IPS-NIHi11 (cell line): Measurements from ENCODE around the gene PKIB.

Source experiments
- DNase-seq: peaks from one replicate; pipeline ENCODE4 v3.0.0; 2012; ENCODE audit warnings: mixed read lengths, low spot score

The PKIB gene

DNA sequence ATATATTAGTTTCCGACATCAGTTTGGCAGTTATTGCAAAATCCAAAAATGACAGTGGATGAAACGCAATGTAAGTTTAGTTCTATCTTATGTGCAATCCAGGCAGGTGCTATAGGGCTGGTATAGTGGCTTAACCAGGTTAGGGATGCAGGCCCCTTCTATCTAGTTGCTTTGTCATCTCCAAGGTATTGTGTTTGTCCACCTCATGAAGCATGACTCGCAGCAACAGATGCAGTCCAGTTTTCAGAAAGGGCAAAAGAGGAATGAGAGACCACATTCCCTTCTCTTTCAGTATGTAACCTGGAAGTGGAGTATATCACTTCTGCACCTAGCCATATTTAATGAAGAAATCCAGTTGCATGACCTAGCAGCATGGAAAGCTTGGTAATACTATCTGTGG, 59.7 kb downstream of the PKIB start:
- no peak for DNase-seq

DNA sequence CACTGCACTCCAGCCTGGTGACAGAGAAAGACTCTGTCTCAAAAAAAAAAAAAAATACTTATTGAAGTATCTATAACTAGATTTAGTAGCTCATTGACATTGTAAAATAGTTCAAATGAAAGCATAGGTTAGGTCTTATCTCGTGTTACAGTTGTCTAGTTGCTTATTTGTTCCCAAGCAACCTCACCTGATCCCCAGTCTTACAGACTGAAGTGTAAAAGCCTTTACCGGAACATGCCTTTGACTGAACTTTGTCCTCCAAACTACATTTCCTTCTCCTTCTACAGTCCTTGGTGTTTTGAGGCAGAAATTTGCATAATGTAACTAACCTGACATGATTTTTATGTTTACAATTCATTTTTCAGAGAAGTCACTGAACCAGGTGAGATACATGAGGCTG, 61.0 kb downstream of the PKIB start:
- DNase-seq: no peak

DNA sequence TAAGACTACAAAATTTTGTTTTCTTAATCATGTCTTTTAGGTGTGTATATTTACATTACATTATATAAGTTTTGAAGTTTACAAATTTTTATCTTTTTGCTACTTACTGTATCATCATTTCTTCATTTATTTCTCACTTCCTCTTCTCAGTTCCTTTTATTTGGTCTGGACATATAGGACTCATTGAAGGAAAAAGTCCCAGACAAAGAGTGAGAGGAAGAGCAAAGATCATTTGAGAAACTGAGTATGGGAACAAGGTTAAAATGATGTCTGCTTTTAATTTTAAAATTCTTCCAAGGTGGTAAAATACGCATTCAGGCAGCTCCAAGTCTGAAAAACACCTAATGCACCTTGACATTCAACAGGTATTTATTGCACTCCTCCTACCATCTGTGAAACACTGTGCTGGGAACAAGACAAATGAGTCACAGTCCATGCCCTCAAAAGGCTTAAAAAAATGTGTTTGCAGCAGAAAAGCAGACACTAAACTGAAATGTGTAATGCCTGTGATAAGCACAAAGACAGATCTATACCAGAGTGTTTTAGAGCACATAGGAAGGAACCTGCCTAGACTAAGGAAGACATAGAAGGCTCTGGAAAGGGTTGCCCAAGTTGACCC, 63.2 kb downstream of the PKIB start:
- DNase-seq: no peak

DNA sequence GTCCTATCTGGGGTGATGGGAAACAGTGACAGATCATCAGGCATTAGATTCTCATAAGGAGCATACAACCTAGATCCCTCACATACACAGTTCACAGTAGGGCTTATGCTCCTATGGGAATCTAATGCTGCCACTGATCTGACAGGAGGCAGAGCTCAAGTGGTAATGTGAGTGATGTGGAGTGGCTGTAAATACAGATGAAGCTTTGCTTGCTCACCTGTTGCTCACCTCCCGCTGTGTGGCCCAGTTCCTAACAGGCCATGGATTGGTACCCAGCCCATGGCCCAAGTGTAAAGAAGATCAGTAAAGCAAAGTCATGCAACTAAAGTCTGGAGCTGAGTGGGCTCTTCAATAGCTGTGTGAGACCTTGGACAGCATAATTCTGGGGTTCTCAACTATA, 65.9 kb downstream of the PKIB start:
- no peak for DNase-seq

DNA sequence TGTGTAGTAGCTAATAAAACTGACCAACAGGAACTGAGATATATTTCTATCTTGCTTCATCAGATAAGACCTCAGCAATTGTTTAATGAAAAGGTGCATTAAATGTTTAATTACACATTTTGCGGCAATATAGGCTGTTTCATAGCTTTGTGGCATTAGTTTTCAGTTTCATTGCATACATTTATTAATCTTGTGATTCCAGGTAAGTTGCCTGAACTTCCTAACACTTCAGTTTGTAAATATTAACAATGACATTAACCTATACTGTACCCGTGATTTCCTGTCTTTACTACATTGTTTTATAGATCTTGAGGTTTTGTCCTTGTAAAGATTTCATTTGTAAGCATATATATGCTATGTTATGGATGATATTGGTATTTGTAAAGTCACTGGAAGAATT, 66.5 kb downstream of the PKIB start:
- DNase-seq: no peak

DNA sequence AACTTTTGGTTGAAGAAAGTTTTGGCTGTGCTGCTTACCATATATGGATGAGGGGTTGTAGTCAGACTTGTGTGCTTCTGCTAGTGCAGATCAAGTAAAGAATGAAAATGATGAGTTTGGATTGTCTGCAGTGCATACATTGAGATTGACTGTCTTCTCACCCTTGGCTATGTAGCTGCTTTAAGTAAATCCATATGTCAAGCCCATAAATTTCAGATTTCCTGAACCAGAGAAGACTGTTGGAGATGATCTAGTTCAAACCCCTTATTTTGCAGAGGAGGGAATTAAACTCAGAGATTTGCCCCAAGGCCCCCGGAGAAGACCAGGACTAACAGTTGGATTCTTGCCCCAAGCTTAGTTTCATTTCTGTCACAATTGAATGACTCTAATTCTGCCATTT, 67.2 kb downstream of the PKIB start:
- DNase-seq: no peak

DNA sequence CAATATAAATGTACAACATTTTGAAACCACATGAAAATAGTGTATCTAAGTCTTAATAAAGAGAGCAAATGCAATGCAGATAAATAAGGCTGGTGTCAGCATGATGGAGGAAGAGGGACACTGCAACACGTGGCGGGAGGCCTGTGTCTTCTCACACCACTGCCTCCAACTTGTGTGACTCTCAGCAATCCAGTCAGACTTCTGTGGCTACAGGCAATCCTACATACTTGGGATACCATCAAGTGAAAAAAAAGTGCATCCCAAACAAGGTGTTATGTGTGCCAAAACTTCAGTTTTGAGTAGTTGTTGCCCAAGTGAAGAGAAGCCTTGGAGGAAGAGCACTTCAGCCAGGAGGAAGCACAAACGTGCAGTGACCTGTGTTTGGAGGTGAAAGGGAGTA, 68.6 kb downstream of the PKIB start:
- no peak for DNase-seq

DNA sequence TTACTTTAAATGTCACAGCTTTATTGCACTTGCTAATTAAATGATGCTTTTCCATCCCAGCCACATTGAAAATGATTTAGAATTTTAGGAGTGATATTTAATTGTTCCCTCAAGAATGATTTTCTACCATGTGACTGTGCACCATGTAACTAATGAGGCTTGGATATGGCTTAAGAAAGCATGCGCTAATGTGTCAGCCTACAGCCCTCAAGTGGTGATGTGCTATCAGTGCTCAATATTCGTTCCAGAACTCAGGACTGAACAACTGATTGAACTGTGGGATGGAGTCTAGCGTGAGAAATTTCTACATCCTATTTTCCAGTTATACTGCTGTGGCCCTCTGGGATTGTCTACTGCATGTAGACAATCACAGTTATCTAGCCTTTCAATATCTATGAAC, 71.5 kb downstream of the PKIB start:
- no peak for DNase-seq

DNA sequence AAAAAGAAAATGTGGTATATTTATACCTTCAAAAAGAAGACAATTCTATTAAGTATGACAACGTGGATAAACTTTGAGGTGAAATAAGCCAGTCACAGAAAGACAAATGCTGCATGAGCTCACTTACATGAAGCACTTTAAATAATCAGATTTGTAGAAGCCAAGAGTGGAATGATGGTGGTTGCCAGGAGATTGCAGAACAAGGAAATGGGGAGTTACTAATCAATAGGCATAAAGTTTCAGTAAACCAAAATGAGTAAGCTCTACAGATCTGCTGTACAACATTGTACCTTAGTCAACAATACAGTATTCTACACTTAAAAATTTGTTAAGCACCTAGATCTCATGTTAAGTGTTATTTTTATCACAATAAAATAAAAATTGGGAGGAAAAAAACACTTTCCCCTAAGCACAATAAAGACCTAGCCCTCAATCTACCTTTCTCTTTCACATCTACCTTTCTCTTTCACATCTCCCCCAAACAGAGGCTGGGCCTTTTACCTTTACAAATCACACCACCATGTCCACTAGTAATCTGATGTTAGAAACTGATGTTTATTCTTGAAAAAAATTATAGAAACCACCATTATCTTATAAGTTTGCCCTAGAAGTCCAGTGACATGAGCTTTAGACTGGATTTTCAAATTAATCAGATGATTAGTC, 73.9 kb downstream of the PKIB start:
- no peak for DNase-seq

DNA sequence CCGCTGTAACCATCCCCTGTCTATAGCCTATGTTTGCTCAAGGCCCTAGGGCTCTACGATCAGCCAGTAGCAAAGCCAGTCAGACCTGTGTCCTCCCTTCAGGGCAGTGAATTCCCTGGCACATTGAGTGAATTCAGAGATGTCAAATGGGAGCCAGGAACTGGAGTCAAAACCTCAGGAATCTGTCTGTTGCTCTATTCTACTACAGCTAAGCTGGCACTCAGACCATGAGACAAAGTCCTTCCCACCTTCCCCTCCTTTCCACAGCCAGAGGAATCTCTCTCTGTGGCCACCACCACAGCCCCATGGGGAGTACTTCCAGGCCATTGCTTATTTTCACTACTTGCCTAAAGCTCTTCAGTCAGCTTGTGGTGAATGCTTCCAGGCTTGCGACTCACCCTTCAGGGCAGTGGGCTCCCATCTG, 82.0 kb downstream of the PKIB start:
- DNase-seq: no peak

DNA sequence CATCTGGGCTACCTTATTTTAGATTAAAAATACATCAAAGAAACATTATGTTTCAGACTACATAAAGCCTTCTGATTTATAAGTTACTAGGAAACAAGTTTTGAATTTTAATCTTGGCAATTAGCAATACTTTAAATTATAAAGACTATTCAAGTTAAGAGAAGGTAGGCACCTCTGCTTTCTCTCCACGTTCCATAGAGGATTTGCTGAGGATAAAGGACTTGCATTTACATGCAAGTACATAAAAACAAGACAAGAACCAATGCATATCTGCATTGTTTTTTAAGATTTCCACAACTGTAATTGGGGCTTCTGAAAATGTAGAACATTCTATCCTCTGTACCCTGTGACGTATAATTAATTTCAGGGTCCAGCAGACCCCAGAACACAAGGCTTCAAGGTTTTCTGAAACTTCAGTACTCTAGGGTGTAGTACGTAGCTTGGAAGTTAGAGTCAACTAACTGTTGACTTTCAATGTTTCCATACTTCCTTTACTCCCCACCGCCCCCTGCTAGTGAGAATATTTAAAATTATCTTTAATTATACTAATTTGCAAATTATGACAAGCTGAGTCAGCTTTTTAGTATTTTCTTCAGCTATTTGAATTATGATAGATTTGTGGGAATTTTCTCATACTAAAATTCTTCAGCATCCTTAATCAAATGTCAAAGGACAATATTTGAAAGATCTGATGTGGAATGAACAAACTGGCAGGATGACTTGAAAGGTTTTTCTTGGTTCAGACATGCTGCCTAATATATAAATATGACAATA, 82.8 kb downstream of the PKIB start:
- no peak for DNase-seq

DNA sequence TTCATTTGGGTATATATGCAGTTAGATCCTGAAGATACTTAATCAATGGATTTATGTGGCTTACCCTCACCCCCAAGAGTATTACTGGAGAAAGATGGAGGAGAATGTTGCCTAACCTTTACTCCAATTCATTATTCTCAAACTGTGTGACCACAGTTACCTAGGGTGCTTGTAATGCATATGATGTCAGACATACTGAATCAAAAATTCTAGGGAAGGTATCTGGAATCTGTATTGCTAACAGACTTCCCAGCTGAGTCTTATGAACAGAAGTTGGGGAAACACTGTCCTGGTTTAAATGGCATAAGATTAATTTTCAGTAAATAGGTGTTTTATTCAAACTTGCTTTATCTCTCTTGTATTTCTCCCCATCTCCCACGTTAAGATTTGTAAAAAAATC, 83.9 kb downstream of the PKIB start:
- DNase-seq: no peak

DNA sequence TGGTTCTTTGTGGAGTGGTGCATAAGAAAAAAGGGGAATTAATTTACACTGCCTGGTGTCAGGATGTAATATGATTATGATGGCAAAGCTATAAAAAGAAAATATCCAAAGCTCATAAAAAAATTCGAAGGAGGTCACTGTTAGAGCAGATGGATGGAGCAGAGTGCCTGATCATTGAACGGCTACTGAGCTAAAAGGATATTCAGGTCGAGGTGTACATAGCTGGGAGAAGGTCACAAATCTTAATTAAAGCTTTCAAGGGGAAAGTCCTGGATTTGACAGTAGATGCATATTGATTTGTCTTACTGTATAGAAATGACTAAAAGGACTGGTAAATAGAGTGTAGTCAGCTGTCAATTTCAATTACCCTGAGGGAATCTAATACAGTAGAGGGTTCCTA, 84.4 kb downstream of the PKIB start:
- no peak for DNase-seq

DNA sequence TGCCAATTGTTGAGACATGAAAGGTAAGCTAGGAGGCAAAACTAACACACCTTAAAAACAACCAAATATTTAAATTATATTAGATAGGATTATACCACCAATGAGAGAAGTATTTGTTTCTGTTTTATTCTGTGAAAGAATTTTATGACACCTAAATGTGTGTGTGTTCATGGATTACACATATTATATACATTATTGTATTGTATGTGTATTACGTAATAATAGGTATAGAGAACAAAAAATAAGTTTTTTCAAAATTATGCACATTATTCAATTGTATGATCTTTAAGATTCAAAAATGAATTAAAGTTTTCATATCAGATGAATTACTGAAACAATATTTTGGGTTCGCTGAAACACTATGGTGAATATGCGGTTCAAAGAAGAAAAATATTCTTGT, 85.0 kb downstream of the PKIB start:
- no peak for DNase-seq

DNA sequence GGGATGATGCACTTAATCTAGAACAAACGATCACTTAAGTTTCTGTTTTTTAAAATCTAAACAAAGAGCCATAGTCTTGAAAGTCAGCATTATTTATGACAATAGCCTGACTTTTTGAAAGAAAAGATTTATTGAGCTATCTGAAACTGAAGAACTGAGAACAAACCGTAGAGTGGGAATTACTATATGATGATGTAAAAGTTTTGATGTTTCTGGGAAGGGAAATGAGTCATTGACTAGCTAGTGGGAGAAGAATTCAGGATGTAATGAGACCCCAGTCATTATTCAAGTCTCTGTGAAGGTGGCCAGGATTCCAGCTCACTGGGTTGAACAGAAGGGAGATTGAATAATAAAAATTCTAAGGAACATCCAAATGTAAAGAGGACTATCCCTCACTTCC, 85.9 kb downstream of the PKIB start:
- DNase-seq: no peak

DNA sequence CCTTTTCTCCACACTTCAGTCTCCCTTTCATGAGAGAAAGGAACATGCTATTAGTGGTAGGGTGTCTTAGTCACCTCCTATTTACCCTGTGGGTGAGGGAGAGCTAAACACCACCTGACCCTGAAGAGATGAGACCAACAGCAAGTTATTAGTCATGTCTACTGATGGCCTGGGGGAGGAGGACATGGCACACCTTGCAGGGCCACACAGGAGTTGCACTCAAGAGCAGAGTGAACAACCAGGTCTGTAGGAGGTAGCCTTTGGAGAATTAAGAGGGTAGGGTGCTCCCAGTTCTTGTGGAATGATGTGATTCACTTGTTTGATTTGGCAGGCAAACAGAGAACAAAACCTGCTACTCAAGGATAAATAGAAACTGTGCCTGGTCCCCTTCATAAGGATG, 86.6 kb downstream of the PKIB start:
- no peak for DNase-seq

DNA sequence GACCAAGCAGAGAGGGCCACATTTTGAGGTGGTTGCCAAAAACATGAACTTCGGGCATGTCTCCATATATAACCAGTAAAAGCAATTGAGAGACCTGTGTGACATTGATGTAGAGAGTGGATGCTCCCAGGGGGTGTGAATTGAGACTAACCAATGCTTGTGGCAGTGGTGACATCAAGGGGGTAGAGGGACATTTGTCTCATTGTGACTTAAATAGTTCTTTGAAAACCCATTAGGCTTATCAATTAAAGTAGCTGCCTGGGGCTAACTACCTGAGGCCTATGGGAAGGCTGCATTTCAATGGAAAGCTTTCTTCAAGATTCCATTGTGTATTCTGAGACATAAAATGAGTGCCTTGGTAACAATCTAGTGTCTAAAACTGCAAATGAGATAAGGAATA, 87.3 kb downstream of the PKIB start:
- DNase-seq: no peak

DNA sequence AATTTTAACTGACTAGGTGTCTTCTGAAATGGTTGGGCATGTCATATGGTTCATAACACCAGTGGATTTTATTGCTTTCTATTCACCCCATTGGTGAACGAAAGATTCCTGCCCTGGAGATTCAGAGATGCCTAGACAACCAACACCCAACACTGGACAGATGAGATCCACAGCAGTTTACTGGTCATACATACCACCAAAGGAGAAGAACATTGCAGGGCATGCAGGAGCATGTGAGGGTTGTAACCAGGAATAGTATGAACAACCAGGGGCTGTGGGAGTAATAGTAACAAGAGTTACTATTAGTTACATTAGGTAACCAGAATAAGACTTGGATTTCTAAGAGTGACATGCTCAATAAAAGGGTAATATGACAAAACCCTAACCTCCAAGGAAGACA, 91.5 kb downstream of the PKIB start:
- DNase-seq: no peak

DNA sequence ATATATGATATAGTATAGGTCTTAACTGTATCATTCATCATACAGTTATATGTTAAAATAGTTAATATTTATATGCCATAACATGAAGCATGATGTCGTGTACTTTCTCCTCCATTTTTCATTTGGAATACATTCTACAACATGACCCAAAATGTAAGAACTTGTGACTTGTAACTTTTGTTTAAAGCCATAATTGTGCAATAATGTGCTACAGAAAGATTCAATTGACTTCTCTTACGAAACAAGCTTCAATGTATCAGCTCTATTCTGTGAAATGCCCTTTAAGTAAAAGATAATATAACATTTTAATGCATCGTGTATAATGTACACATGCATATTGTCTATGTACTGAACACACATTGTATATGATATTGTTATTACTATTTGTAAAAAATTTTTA, 92.6 kb downstream of the PKIB start:
- DNase-seq: no peak

DNA sequence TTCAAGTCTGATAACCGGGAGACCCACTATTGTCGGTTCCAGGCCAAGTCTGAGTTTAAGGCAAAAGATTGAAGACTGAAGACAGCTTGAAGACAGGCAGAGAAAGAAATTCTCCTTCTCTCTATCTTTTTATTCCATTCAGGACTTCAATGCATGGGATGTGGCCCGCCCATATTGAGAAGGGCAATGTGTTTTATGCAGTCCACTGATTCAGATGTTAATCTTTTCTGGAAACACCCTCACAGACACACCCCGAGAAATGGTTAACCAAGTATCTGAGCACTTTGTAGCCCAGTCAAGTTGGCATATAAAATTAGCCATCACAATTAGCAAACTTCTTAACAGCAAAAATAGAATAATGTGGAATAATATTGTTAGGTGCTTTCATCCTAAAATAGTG, 93.9 kb downstream of the PKIB start:
- no peak for DNase-seq

DNA sequence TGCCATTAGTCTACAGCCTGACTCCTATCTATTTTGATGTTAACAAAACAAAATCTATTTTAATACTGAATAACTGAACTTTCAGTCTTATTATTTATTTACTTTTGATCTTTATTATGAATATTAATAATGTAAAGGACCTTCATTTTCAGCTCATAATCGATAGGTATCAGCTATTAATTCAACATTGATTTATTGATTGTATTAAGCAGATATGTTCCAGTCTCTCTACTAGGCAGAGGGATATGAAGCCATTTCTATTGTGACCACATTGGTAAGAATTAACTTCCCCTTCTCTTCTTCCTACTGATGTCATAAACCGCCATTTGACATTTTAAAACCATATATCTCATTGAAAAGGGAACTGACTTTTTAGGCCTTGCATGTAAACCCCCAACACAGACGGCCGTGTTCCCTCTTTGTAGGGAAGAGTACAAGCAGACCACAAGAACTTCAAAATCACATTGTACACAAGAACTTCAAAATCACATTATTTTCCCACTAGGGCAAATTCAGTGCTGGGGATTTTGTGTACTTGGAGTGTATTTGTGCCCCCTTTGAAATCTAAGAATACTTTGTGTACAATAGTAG, 99.8 kb downstream of the PKIB start:
- DNase-seq: no peak

DNA sequence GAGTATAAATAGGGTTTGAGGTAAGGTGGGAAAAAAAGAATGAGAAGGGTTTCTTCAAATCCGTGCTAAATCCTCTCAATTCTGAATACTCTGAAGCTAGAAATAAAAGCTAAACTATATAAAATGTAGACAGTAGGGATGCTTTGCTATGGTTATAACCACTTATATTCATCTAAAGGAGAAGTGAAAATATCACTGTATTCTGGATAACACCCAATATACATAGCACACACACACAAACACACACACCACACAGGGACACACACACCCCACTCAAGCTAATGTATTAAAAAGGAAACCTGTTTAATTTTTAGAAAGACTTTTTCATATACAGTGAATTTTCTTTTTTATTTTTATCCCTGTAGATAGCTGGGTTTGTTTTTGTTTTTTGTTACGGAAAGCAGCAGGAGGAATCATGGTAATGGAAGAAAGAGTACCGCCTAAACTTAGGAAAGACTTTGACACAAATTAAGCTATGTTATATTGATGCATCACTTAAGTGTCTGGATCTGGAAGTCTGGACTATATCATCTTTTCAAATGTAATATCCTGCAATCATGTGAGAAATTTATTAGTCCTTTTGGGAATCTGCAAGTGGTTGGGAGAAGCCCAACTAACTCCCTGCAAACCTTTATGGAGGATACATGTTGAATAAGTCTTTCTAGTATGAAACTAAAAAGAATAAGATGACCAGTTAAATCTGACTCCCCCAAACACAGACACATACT, 100.9 kb downstream of the PKIB start:
- DNase-seq: no peak

DNA sequence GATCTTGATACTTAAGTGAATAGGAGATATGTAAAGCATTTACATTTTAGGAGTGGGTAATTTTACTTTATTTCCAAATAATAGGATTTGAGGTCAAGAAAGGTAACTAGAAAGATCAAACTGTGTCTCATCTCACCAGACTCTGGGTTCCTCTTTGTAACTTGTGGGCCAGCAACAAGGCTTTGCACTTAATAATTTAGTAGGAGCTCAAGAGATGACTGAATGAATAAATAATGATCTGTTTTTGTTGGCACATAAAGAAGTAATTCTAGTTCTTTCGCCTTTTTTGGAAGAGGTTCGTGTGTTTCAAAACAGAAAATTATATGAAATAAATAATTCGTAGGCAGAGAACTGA, 101.9 kb downstream of the PKIB start:
- DNase-seq: no peak
